ENCODE results near the gene VAV3.

VAV3 gene

GRCh38 chr1:107762751-107763390 lies 202.1 kb downstream of the VAV3 start:
- no peak for TF ChIP-seq CTCF (IDR thresholded peaks at IDR 0.05; ENCODE audit: insufficient read depth, low read length, missing control alignments)
- ChIA-PET CTCF (interaction anchor here (1.4 kb wide), 1 partner anchor 233 kb away, joined by 3 read pairs; no protein-coding TSS in a partner anchor), POLR2A (no interaction called here)
- no peak for DNase-seq (ENCODE audit: low read depth, low spot score)
- no peak overlapping the region for H3K4me3 ChIP-seq (ENCODE audit: low read depth, low read length)

- no peak for DNase-seq (ENCODE audit: low read depth, low spot score)
- TF ChIP-seq CTCF (IDR thresholded peaks at IDR 0.05; ENCODE audit: insufficient read depth, low read length, missing control alignments), result no peak
- CTCF ChIA-PET, result interaction anchor here (1.5 to 2.2 kb wide), 2 partner anchors 10 to 12 kb away, joined by 7 to 8 read pairs; no protein-coding TSS in a partner anchor
- POLR2A ChIA-PET, result no interaction called here
- no peak overlapping the region for H3K4me3 ChIP-seq (ENCODE audit: low read depth, low read length)
Observed at GRCh38 chr1:107760065-107760464, 204.9 kb downstream of the VAV3 start.

- CTCF ChIA-PET, result interaction anchor here (0.7 to 8.6 kb wide), 24 partner anchors 10 to 983 kb away, joined by 3 to 131 read pairs (median 4); no protein-coding TSS in a partner anchor
- H3K4me3 ChIP-seq (ENCODE audit: low read depth, low read length), result no peak overlapping the region
- POLR2A ChIA-PET, result no interaction called here
- peak; percentile 65 for TF ChIP-seq CTCF (IDR thresholded peaks at IDR 0.05; ENCODE audit: insufficient read depth, low read length, missing control alignments)
- peak; percentile 38 for DNase-seq (ENCODE audit: low read depth, low spot score)
Observed at GRCh38 chr1:107750364-107750959, 214.5 kb downstream of the VAV3 start.

- peak; percentile 5 for DNase-seq (ENCODE audit: low read depth, low spot score)
- ChIA-PET CTCF (interaction anchor here (0.6 to 8.6 kb wide), 32 partner anchors 10 to 606 kb away, joined by 3 to 131 read pairs (median 4); no protein-coding TSS in a partner anchor), POLR2A (interaction anchor here (0.6 kb wide), 1 partner anchor 647 kb away, joined by 3 read pairs; no protein-coding TSS in a partner anchor)
Observed at GRCh38 chr1:107748531-107748930, 216.4 kb downstream of the VAV3 start.

DNA sequence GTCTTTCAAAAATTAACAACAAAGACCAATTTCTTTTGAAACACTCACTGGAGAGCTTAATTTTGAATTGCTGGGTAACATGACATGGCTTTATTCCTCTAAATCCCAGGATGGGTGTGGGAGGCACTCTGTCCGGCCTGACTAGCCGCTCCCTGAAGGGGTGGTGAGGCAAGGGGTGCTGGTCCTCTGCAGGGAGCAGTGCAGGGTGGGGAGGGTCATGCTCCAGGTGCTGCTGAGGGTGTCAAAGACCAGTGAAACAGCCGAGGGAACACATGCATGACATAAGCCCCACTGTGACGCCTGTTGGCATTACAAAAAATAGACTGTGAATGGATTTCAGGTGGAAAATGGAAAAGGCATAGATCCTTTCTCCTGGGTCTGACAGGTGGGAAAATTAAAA lies 223.7 kb downstream of the VAV3 start:
- CTCF ChIA-PET, result interaction anchor here (1.6 kb wide), 1 partner anchor 8 kb away, joined by 4 read pairs; no protein-coding TSS in a partner anchor
- no peak for DNase-seq (ENCODE audit: low read depth, low spot score)
- POLR2A ChIA-PET, result no interaction called here
- no peak for TF ChIP-seq CTCF (IDR thresholded peaks at IDR 0.05; ENCODE audit: insufficient read depth, low read length, missing control alignments)
- H3K4me3 ChIP-seq (ENCODE audit: low read depth, low read length), result no peak overlapping the region

More at GRCh38 chr1:107748531-107748930, 216.4 kb downstream of the VAV3 start:
- no peak overlapping the region for H3K4me3 ChIP-seq (ENCODE audit: low read depth, low read length)
- TF ChIP-seq CTCF (IDR thresholded peaks at IDR 0.05; ENCODE audit: insufficient read depth, low read length, missing control alignments), result peak; percentile 23

GRCh38 chr1:107740579-107740978 lies 224.4 kb downstream of the VAV3 start:
- no peak for DNase-seq (ENCODE audit: low read depth, low spot score)
- ChIA-PET CTCF (interaction anchor here (0.7 to 1.6 kb wide), 2 partner anchors 9 to 10 kb away, joined by 3 to 4 read pairs; no protein-coding TSS in a partner anchor), POLR2A (no interaction called here)
- no peak for TF ChIP-seq CTCF (IDR thresholded peaks at IDR 0.05; ENCODE audit: insufficient read depth, low read length, missing control alignments)
- no peak overlapping the region for H3K4me3 ChIP-seq (ENCODE audit: low read depth, low read length)

Data from AG04449 (cell line).